Stimulated activated CD4-positive, alpha-beta T cell treated with anti-CD3 and anti-CD28 coated beads, Interleukin-15, amount 100 ng/mL, for 48 hours (primary cell): ENCODE results near the gene BRD3OS.
"Not testable (repeated sequence)": the region's sequence is repeated elsewhere in the genome, so short reads cannot be mapped to it uniquely, and the experiment has no call there.

Experiments
- DNase-seq, 2 donors: peaks; one replicate each; pipeline ENCODE4 v3.0.0-alpha.2; 2020; ENCODE audit warnings: low read depth in 2 of 2

The BRD3OS gene

DNA sequence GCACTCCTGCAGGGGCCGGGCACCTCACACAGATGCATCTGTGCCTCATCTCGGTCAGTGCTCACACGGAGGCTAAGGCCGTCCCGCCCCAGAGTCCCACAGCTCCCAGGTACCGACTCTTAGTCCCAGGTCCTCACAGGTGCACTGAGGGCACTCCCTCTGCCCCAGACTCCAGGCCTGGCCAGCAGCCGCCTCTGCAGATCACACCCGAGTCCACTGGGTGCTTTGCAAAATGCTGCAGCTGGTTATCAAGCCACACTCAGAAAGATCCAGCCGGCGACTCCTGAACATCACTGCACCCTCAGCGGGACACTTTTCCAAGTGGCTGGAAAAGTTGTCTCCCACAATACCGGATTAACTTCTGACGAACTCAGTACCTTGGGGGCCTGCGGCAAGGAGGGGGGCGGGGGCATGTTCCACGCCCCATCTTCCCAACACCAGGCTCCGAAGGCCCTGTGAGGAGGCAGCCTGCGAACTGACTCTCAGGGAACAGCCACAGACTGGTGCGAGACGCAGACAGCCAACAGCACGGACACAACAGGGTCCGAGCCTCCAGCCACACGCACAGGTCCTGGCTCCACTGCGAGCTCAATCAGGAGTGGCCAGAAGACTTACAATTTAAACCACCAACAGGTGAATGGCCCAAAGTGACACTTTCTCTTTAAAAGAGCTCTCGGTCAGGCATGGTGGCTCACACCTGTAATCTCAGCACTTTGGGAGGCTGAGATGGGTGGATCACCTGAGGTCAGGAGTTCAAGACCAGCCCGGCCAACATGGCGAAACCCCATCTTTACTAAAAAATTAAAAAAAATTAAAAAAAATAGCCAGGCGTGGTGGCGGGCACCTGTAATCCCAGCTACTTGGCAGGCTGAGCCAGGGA is 38.5 kb downstream of the BRD3OS start:
- DNase-seq: no peak

DNA sequence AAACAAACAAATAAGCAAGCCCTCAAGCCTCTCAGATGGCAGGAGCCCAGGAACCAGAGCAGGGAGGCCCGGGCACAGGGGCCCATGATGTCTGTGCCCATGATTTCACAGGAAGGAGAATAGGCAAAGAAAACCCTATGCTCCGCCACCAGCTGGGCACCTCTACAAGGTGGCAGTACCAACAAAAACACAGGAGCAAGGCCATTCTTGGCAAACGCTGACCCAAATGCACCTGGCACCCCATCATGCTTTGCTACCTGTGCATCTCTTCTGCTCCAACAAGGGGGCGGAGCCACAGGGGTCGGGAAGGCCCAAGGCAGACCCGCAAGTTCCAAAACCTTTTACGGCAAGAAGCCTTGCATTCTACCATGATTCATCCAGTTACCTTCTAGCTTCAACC is 39.4 kb downstream of the BRD3OS start:
- DNase-seq: no peak

DNA sequence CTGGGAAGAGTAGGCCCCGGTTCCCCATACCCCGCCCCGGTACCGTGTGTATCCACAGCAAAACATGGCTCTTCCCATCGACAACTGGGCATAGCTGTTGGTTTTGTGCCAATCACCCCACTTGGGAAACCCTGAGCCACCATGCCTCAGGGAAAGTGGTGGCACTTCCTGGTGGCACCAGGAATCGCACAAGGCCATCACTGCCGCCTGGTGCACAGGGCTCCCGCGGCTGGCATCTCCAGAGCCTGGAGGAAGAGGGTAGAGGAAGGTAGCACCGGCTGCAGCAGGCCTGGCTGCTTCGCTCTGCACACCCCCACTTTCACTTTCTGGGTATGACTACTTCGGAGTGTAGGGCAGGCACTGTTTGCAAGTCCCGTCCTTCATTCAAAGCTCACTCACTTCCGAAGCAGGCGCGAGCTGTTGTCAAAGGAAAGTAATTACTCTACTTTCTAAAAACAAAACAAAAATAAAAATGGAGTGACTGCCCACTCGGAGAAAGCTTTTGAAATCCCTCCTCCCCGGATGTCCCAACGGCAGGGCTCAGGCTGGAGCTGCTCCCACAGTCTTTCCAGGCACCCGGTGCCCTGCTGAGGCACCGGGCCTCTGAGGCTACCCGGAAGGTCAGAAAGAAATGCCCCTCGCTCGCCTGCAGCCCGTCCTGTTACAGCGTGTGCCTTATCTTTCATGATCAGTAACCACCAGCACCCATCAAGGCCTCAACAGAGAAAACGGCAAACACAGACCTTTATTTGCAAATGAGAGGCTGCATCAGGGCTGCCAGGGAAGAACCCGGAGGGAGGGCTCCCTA is 40.5 kb downstream of the BRD3OS start:
- peak; percentile 64 to 67 for DNase-seq

DNA sequence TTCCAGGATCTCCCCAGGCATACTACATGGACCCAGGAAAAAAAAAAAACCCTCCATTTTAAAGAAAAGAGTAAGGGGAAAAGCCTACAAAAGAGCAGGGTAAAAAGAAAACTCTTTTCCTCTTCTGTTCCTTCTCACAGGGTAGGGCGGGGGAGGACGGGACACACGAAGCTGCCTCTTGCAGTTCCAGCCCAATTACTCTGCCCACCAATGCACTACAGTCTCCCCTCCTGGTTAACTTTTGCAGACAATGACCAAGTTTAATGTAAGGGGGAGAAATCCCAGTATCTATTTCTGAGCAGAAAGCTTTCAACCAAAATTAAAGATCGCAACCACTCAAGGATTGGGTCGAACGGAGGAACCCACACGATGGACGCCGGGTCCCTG is 41.2 kb downstream of the BRD3OS start:
- DNase-seq: no peak

DNA sequence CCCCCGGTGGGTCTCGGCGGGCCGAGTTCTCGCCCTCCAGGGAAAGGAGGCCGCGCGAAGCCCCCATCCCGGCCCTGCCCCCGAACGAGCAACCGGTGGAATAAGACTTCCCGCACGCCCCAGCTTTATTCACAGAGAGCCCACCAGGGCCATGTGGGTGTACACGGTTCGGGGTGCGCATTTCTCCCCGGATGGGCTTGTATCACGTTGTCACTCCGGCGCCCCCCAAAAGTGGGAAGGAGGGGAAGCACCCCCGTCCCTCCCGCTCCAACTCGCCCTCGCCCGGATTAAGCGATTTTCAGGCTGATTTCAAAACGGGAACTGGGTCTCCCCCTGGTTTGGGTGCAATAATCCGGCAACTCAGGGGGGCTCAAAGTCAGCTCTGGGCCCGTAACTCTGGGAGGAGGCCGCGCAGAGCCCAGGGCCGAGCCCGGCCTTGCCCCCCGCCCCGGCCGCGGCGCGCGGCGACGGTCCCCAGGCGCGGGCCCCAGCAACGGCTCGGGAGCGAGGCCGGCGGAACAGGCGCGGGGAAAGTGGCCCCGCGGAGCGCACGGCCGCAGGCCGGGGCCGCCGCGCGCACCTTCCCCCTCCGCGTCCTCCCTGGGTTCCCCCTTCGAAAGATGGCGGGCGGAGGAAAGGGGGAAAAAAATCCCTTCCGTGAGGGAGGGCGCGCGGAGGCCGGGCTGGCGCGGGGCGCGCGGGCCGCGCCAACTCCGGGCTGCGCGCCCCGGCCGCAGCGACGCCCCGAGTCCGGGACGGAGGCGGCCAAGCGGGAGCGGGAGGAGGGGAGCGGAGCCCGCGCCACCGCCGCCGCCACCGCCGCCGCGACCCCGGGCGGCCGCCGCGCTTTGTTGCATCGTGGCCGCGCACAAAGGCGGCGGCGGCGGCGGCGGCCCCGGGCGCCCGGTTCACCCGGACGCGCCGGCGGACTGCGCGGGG is 41.9 kb downstream of the BRD3OS start:
- DNase-seq: peak in 1 of 2 donors; percentile 24

DNA sequence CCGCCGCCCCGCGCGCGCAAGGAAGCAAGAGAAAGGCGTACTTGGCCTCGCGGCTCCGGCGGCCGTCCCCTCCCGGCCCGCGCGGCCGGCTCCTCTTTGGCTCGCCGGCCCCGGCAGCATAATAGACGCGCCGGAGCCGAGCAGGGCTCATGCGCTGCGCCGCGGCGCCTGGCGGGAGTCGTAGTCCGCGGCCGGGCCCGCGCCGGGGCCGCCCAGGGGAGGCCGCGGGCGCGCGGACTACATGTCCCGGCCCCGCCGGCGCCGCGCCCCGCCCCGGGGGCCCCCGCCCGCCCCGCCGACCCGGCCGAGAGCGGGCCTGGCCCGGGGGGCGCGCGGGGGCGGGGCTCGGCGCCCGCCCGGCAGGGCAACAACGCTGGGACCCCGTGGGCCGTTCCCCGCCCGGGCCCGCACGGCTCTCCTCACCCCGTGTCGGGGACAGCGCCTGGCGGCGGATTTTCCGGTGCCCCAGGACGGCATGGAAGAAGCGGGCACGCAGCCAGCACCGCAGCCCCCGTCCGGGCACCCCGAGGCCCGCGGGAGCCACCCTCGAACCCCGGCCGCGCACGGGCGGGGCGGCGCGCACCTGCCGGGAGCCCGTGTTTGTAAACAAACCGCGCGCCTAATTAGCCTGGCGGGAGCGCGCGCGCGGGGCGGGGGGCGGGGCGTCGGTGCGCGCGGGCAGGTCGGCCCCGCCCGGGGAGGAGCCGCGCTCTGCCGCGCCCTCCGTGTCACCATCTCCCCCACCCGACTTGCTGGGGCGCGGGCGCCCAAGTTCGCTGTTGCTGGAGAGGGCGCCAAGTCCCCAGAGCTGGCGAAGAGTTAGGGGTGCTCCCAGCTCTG is 42.8 kb downstream of the BRD3OS start, which contains the start of gene BRD3:
BRD3 (minus strand) TSS at position 123 of the 840 bp plus-strand sequence. CDS start 14,549 bp downstream, outside the sequence.
- peak; percentile 53 to 76 for DNase-seq

DNA sequence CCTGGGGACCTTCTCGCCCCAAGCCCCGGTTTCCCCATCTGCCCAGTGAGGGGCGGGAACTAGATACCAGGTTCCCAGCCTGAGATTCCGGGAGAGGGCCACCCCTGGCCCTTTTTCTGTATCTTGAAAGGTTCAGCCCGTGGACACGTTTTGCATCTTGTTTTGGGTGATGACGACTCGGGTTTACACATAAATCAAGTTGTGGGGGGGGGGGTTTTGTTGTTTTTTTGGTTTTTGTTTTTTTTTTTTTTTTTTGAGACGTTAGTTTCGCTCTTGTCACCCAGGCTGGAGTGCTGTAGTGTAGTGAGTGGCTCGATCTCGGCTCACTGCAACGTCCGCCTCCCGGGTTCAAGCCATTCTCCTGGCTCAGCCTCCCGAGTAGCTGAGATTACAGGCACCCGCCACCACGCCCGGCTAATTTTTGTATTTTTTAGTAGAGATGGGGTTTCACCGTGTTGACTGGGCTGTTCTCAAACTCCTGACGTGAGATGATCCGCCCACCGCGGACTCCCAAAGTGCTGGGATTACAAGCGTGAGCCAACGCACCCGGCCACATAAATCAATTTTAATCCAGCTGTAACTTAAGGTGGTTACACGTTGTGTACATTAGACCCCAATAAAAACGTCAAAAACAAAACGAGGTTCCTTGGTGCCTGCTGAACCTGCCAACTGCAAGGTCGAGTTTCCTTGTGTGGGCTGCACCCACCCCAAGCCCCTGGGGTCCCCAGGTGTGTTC is 43.6 kb downstream of the BRD3OS start:
- no peak for DNase-seq

DNA sequence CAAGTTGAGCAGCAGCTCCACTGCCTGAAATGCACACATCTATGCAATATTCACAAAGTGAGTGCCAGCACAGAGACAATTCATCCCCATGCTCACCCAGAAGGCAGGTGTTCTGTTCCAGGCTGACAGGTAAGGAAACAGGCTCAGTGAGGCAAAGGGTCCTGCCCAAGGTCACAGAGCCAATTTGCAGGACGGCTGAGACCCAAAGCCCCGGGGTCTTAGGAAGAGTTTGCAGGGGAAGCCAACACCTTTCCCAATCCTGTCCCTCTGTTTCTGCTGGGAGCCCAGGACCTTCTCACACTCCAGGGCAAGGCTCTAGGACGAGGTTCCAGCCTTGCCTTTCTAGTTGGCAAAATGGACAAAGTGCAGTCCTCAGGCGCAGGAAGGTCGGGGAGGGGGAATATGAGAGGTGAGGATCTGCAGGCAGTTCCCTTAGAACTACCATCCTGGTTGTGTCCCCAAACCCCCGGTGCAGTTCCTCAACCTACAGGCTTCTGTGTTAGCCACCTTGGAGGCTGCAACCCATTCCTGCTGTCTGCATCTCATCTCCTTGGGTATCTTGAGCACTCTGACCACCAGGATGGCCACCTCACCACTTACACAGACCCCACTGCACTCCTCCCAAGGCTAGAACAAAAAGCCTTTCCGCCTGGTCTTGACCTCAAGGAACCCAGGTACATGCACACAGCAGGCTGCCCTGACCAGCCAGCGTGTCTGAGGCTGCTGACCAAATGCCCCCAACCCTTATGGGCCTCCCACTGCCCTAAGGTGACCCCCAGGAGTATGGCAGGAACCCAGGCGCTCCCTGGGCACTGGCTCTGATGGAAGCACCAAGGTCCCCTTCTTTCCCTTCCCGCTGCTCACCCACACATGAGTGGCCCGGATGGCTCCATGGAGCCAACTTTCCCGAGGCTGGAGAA is 44.5 kb downstream of the BRD3OS start:
- no peak for DNase-seq

DNA sequence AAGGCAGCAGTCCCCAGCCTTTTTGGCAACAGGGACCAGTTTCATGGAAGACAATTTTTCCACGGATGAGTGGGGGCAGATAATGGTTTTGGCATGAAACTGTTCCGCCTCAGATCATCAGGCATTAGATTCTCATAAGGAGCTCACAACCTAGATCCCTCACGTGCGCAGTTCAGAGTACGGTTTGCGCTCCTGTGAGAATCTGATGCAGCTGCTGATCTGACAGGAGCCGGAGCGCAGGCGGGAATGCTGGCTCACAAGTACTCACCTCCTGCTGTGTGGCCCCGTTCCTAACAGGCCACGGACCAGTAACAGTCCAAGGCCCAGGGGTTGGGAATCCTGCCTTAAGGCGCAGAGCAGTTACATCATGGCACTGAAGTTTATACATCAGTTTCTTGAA is 45.9 kb downstream of the BRD3OS start:
- no peak for DNase-seq

DNA sequence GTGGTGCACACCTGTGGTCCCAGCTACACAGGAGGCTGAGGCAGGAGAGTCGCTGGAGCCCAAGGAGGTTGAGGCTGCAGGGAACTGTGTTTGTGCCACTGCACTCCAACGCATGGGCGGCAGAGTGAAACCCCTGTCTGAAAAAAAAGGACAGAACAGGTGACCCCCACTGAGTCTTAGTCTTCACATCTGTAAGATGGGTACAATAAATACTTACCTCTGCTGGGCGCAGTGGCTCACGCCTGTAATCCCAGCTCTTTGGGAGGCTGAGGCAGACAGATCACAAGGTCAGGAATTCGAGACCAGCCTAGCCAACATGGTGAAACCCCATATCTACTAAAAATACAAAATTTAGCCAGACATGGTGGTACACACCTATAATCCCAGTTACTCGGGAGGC is 47.4 kb downstream of the BRD3OS start:
- DNase-seq: not testable (repeated sequence)

DNA sequence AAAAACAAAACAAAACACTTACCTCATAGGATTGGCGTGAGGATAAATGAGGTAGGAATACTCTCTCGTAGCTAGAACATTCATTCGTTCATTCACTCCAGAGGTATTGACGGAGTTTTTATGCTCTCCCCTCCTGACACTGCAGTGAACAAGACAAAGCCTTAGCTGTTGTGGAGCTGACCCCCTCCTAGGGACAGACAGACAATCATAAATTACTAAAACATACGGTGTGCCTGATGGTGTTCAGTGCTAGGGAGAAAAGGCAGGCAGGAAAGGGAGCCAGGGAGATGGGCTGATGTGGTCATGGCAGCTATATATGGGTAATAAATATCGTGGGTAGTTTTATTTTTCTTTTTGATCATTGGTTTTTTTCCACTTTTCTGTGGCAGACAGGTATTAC is 48.2 kb downstream of the BRD3OS start:
- no peak for DNase-seq

DNA sequence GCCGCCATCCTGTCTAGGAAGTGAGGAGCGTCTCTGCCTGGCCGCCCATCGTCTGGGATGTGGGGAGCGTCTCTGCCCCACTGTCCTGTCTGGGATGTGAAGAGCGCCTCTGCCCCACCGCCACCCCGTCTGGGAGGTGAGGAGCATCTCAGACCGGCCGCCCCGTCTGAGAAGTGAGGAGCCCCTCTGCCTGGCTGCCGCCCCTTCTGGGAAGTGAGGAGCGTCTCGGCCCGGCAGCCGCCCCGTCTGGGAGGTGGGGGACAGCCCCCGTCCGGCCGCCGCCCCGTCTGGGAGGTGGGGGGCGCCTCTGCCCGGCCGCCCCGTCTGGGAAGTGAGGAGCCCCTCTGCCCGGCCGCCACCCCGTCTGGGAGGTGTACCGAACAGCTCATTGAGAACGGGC is 50.4 kb downstream of the BRD3OS start:
- DNase-seq: not testable (repeated sequence)

DNA sequence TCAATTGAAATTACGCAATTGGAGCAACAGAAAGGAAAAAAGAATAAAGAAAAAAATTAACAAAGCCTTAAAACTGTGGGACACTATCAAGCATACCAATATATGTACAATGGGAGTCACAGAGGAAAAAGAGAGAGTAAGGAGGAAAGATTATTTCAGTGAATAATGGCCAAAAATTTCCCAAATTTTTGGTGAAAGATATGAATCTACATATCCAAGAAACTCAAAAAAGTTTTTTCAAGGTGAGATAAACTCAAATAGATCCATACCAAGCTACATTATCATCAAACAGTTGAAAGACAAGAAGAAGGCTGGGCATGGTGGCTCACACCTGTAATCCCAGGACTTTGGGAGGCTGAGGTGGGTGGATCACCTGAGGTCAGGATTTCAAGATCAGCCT is 51.4 kb downstream of the BRD3OS start:
- no peak for DNase-seq
